ENCODE results near the gene RIGI. TPM values are rescaled to one million over a fixed set of nuclear protein-coding genes. Genes with fewer than 3 reads are reported as not detected.
"Not testable (repeated sequence)": the region's sequence is repeated elsewhere in the genome, so short reads cannot be mapped to it uniquely, and the experiment has no call there.

Gene RIGI
- total and polyA plus RNA-seq, 2 of the 4 experiments (the other 2 are of a cell fraction) = 4.8 to 13.6 TPM

GRCh38 chr9:32524558-32524891, 1.5 kb downstream of the RIGI start:
- H2BK120ac ChIP-seq (ENCODE audit: low read depth, low read length); in situ Hi-C loops (cut with MboI; ENCODE audit: low sequenced_read_pairs); H3K27me3 ChIP-seq (ENCODE audit: control insufficient read depth, insufficient read depth, low read length); H2AK9ac ChIP-seq (replicated peaks; ENCODE audit: low read depth, low read length, poor library complexity); H4K5ac ChIP-seq (ENCODE audit: low read depth, low read length); H3K27ac ChIP-seq (ENCODE audit: insufficient read depth, low read length); H2BK20ac ChIP-seq (ENCODE audit: low read depth, low read length); intact Hi-C loops (cut with micrococcal nuclease); BruUV-seq (replicated peaks); H2AFZ ChIP-seq (replicated peaks; ENCODE audit: low read length, poor library complexity); H2BK15ac ChIP-seq (ENCODE audit: low read depth, low read length); H4K91ac ChIP-seq (ENCODE audit: insufficient read depth, low read depth, low read length); H3K4ac ChIP-seq (ENCODE audit: low read depth, low read length); POLR2A ChIA-PET (ENCODE audit: unreplicated experiment); H3K9me3 ChIP-seq (ENCODE audit: control insufficient read depth, insufficient read depth, low read length); H3K56ac ChIP-seq (ENCODE audit: extremely low read depth, insufficient read depth, low read length); H2BK5ac ChIP-seq (ENCODE audit: low read depth, low read length, poor library complexity, severe bottlenecking); H3K14ac ChIP-seq (replicated peaks; ENCODE audit: low read depth, low read length); H4K20me1 ChIP-seq (ENCODE audit: insufficient read depth, low read length); dilution Hi-C loops (cut with HindIII; ENCODE audit: low sequenced_read_pairs, unreplicated experiment); H3K18ac ChIP-seq (ENCODE audit: low read depth, low read length); H3K4me1 ChIP-seq (ENCODE audit: control insufficient read depth, insufficient read depth, low read length); H3K9me1 ChIP-seq (ENCODE audit: insufficient read depth, low read length); DNase-seq; ATAC-seq (ENCODE audit: low read depth); H2AK5ac ChIP-seq (ENCODE audit: low read depth, low read length); H3K36me3 ChIP-seq (ENCODE audit: control insufficient read depth, insufficient read depth, low read length): not testable (repeated sequence)
- WGBS, 2 experiments (ENCODE audit: extremely low coverage in 2 of 2, insufficient read length in 1 of 2) = 93% methylated on average over 2 of the region's 11 CpGs; no CpG with 5 or more reads in 1 of the 2 experiments
- Histone ChIP-seq H3K79me1 (ENCODE audit: low read depth in 1 of 2, low read length in 2 of 2) (peaks cover 31 to 35% of the 10 kb centered on the region in 2 experiments), H3K4me3 (ENCODE audit: insufficient read depth, low read depth, low read length) (peak overlapping the region; percentile 86), H3K9ac (ENCODE audit: low read depth, low read length) (peak overlapping the region; percentile 92; the same call in 1 of the 2 replicates), H3K23ac (ENCODE audit: low read depth, low read length) (0 out of 2 replicates have a peak overlapping the region, but pooled peaks have one; percentile 44), H3K4me2 (ENCODE audit: low read depth, low read length) (peak overlapping the region; percentile 90), H4K8ac (ENCODE audit: low read depth in 2 of 2, low read length in 2 of 2) (peak overlapping the region in 1 of 2 experiments; percentile 10; a peak in 1 of 4 replicates)
- CTCF ChIA-PET = interaction anchor here (1.3 kb wide), 1 partner anchor 145 kb away, joined by 4 read pairs; no protein-coding TSS in a partner anchor
